Measurements from ENCODE around the gene TAS2R14. TPM values are rescaled to one million over a fixed set of nuclear protein-coding genes. Genes with fewer than 3 reads are reported as not detected.

TAS2R14 gene
- total RNA-seq, 1 donor from 2014 or later: 1.7 TPM

DNA sequence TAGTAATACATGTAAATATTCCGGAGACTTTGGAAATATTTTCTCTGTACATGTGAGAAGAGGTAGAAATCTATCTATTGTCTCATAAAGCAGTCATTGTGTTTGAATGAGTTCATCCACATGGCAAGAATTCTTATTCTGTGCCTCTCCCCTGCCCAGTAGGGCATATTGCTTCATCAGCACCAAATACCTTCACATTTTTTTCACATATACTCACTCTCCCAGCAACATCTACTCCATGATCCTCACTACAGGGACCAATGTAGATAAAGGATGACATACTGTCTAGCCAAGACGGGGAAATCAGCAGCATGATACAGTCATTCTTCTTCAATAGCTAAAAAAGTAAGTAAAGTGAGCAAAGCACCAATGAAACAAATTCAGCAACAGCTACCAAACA, 1.3 kb upstream of the TAS2R14 start:
- H3K27ac Mint-ChIP-seq (ENCODE audit: unreplicated experiment): no peak overlapping the region
- no peak for TF ChIP-seq CTCF (conservative IDR thresholded peaks at IDR 0.05)
- peaks cover 5% of the 10 kb centered on the region for H3K9me3 Mint-ChIP-seq
- H3K4me1 Mint-ChIP-seq: no peaks in the 10 kb centered on the region
- no peaks in the 10 kb centered on the region for H3K27me3 Mint-ChIP-seq (ENCODE audit: low read depth)
- H3K36me3 Mint-ChIP-seq (ENCODE audit: low read depth): peaks cover 27% of the 10 kb centered on the region
- no peak for DNase-seq (ENCODE audit: low read depth, low spot score)
- no peak overlapping the region for H3K4me3 Mint-ChIP-seq

DNA sequence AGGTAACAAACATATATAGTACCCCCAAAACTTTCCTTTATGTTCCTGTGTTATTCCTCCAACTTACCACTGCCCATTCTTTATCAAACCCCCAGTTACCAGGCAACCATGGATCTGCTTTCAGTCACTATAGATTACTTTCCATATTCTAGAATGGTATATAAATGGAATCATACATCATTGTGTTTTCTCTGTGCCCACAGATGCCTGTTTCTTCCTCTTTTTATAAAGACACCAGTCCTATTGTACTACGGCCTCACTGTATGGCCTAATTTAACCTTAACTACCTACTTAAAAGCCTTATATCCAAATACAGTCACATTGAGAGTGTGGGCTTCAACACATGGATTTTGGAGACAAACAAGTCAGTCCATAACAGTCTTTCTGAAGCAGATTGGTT, 2.6 kb downstream of the TAS2R14 start:
- H3K4me1 Mint-ChIP-seq: no peaks in the 10 kb centered on the region
- DNase-seq (ENCODE audit: low read depth, low spot score): no peak
- no peak overlapping the region for H3K4me3 Mint-ChIP-seq
- H3K36me3 Mint-ChIP-seq (ENCODE audit: low read depth): peaks cover 3% of the 10 kb centered on the region
- no peak overlapping the region for H3K27ac Mint-ChIP-seq (ENCODE audit: unreplicated experiment)
- TF ChIP-seq CTCF (conservative IDR thresholded peaks at IDR 0.05): no peak
- no peaks in the 10 kb centered on the region for H3K27me3 Mint-ChIP-seq (ENCODE audit: low read depth)
- H3K9me3 Mint-ChIP-seq: no peaks in the 10 kb centered on the region

- no peak for DNase-seq (ENCODE audit: low read depth, low spot score)
- no peak for TF ChIP-seq CTCF (conservative IDR thresholded peaks at IDR 0.05)
- no peaks in the 10 kb centered on the region for H3K4me1 Mint-ChIP-seq
- peaks cover 5% of the 10 kb centered on the region for H3K9me3 Mint-ChIP-seq
- H3K27ac Mint-ChIP-seq (ENCODE audit: unreplicated experiment): no peak within 1 kb of the TSS
- peaks cover 26% of the 10 kb centered on the region for H3K36me3 Mint-ChIP-seq (ENCODE audit: low read depth)
- H3K4me3 Mint-ChIP-seq: no peak within 1 kb of the TSS
- H3K27me3 Mint-ChIP-seq (ENCODE audit: low read depth): no peaks in the 10 kb centered on the region
Measured at GRCh38 chr12:10928746-10929286, 10.2 kb downstream of the TAS2R14 start, which contains the start of gene PRH2. PRH2 (plus strand) TSS chr12:10929236; CDS start chr12:10929274, 38 bp downstream.

- Mint-ChIP-seq H3K9me3 (peaks cover 5% of the 10 kb centered on the region), H3K4me3 (no peak overlapping the region), H3K4me1 (no peaks in the 10 kb centered on the region), H3K27ac (ENCODE audit: unreplicated experiment) (no peak overlapping the region), H3K27me3 (ENCODE audit: low read depth) (no peaks in the 10 kb centered on the region), H3K36me3 (ENCODE audit: low read depth) (peaks cover 26% of the 10 kb centered on the region)
- TF ChIP-seq CTCF (conservative IDR thresholded peaks at IDR 0.05): no peak
- DNase-seq (ENCODE audit: low read depth, low spot score): no peak
Measured at GRCh38 chr12:10926269-10926668, 12.8 kb downstream of the TAS2R14 start.

DNA sequence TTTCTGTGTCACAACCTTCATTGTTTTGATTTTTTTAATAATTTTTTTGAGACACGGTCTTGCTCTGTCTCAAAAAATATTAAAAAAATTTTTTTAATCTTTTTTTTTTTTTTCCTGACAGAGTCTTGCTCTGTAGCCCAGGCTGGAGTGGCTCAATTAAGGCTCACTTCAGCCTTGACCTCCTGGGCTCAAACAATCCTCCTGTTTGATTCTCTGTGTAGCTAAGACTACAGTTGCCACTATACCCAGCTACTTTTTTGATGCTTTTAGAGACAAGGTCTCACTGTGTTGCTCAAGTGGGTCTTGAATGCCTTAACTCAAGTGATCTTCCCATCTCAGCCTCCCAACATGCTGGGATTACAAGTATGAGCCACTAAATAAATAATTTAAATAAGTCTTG, 19.3 kb downstream of the TAS2R14 start:
- peaks cover 6% of the 10 kb centered on the region for H3K36me3 Mint-ChIP-seq (ENCODE audit: low read depth)
- H3K4me3 Mint-ChIP-seq: no peak overlapping the region
- TF ChIP-seq CTCF (conservative IDR thresholded peaks at IDR 0.05): no peak
- H3K27me3 Mint-ChIP-seq (ENCODE audit: low read depth): no peaks in the 10 kb centered on the region
- DNase-seq (ENCODE audit: low read depth, low spot score): no peak
- no peaks in the 10 kb centered on the region for H3K9me3 Mint-ChIP-seq
- H3K27ac Mint-ChIP-seq (ENCODE audit: unreplicated experiment): no peak overlapping the region
- no peaks in the 10 kb centered on the region for H3K4me1 Mint-ChIP-seq
